ENCODE measurements around the gene MTG1. TPM values are rescaled to one million over a fixed set of nuclear protein-coding genes. Genes with fewer than 3 reads are reported as not detected.

Gene MTG1, protein sequence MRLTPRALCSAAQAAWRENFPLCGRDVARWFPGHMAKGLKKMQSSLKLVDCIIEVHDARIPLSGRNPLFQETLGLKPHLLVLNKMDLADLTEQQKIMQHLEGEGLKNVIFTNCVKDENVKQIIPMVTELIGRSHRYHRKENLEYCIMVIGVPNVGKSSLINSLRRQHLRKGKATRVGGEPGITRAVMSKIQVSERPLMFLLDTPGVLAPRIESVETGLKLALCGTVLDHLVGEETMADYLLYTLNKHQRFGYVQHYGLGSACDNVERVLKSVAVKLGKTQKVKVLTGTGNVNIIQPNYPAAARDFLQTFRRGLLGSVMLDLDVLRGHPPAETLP
- total RNA-seq, result 16.0 and 22.6 TPM in 2 replicates

DNA sequence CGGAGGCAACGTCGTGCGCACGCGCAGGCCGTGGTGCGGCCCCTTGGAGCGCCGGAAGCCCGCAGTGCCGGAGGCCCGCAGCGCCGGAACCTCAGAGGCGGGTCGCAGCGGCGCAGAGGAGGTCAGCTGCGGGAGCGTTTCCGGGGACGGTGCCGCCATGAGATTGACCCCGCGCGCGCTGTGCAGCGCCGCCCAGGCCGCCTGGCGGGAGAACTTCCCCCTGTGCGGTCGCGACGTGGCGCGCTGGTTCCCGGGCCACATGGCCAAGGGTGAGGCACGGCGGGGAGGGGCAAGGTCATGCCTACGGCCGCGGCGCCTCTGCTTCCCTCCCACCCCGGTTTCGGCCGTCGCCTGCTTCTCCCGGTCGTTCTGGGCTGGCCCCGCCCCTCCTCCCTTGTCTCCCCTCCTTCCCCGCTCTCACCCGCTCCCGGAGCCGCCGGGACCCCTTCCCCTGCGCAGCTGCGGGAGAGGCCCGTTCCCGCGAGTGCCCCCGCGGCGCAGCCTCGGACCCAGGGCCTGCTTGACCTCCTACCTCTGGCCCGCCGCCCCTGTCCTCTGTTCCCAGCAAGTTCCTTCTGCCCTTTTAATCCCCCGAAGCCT is at the start of gene MTG1:
Gene MTG1 (plus strand): TSS at position 94 of the 600 bp plus-strand sequence. CDS start 64 bp downstream, at position 158.

DNA sequence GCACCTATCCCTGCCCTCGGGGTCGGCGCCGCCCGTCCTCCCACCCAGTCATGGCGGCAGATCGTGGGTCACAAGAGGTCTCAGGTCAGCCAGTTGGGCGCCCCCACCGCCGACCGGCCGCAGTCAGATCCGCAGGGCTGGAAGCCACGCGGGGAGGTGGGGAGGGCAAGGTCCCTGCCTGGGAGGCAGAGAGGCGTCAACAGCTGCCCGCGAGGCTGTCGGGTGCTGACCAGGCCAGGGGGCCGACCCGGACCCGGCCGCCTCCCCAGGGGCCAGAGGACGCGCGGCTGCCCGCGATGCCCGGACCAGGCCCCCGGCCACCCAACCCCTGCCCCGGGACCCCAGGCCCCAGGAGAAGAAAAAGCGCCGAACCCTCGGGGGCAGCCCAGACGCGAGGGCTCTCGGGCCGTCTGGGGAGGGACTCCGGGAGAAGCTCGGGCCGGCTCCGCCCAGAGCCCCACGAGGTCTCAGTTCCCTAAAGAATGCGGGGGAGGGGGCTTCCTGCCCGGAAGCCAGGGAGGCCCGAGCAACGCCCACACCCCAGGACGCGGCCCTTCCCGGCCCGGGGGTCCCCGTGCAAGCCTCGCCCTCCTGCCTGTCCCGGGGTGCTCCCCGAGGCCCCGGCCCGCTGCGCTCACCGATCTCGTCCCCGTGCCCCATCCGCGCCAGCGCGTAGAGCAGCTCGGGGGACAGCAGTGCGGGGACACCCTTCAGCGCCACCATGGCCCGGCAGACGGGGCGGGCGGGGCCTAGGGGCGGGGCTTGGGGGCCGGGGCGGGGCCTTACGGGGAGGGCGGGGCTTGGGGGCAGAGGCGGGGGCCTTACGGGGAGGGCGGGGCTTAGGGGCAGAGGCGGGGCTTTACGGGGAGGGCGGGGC is 36.4 kb upstream of the MTG1 start, which contains the start of gene FUOM:
Gene FUOM (minus strand): TSS at position 735 of the 877 bp plus-strand sequence. CDS start 12 bp downstream, at position 723.

DNA sequence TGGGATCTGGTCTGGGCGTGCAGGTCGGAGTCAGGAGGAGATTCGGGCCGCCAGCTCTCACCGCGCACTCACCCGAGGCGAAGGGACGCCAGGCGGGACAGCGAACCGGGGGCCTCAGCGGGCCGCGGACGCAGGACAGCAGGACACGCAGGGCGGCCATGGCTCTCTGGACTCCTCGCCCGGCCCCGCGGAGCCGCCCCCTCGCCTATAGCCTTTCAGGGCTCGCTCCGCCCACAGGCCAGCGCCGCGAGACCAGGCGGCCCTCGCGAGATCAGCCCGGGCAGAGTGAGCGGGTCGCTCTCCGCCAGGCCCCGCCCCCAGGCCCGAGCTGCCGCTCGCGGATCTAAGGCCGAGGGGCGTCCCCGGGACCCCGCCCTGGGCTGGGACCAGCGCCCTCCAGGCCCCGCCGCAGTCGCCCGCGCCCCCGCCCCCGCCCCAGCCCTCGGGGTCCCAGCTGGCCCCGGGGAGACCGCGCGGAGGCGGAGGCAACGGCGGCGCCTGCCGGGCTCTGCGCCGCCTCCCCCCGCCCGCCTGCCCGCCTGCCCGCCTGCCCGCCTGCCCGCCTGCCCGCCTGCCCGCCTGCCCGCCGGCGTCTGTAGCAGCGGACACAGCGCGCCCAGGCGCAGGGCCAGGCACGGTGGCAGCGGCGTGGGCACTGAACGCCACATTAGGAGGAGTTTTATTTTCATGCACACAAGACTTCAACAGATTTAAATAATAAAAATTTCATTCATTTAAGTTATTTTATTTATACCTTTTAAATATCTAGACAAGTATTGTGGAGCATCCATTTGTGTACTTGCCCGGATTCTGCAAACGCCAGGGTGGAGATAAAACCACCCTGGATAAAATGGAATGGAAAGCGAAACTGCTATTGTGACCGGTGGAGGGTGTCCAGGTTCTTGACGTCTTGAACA is 20.5 kb upstream of the MTG1 start, which contains the start of gene ECHS1:
Gene ECHS1 (minus strand): TSS at position 181 of the 917 bp plus-strand sequence. CDS start 21 bp downstream, at position 160.

DNA sequence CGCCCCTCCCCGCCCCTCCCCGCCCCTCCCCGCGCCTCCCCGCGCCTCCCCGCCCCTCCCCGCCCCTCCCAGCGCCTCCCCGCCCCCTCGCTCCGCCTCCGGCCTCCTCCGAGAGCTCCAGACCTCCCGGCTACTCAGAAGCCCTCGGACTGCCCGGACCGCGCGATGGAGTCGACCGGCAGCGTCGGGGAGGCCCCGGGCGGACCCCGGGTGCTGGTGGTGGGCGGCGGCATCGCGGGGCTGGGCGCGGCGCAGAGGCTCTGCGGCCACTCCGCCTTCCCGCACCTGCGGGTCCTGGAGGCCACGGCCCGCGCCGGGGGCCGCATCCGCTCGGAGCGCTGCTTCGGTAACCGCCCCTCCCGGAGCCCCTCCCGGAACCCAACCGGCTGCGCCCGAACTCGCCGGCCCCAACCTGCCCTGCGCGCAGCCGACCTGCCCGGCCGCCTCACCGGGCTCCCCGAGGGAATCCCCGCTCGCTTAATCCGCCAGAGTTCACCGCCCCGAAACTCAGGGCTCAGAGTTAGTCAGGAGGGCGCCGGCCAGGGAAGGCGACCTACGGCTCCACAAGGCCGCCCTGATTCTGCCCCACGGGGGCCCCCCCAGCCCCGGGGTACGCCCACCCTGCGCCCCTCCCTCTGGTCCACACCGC is 14.7 kb upstream of the MTG1 start, which contains the start of gene PAOX:
Gene PAOX (plus strand): TSS at position 111 of the 649 bp plus-strand sequence. CDS start 55 bp downstream, at position 166.

DNA sequence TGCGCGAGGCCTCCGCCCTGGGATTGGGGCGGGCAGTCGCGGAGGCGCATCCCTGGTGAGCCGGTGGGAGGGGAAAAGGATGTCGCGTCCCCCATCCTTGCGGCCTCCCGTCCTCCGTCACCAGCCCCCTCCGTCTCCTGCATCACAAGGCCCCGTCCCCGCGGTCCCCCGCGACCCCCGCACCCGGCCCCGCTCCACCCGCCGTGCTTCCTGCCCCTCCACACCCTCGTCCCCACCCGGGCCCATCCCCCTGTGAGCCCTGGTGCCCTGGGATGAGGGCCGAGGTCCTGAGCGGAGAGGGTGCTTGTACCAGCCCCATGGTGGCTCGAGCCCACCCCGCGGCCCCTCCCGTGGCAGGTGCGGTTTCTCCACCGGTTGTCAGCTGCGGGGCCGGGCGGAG is 30.6 kb downstream of the MTG1 start, which contains the start of gene SPRN:
Gene SPRN (minus strand): TSS at position 25 of the 400 bp plus-strand sequence. CDS start 944 bp downstream, outside the sequence.

DNA sequence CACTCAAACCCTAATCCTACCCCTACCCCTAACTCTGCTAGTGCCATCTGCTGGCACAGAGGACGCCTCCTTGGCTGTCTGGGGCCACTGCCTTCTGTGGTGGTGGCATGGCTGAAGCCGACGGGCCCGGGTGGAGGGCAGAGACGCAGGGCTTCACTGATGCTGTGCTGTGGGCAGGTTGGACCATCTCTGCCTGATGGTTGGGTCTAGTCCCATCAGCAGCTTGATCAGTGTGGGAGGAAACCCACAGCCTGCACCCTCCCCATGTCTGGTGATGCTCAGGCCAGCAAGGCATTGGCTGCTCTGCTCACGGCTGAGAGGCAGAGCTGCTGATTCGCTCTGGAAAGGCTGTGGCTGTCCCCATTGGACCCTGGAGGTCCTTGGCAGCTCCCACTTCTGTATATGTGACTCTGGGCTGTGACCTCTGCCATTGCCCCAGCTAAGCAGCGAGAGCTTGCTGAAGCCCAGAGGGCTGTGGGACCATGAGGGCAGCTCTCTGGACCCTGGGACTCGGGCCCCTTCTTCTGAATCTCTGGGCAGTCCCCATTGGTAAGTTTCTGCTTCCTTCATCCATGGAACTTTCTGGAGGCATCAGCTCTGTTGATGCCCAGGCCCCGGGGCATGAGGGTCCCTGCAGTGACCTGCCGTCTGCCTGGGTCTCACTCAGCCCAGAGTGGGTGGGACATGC is 59.7 kb downstream of the MTG1 start, which contains the start of gene SCART1:
Gene SCART1 (plus strand): TSS at position 430 of the 688 bp plus-strand sequence. CDS start 53 bp downstream, at position 483.

Other genes starting within 250 kb of the MTG1 start
- 0.80 TPM in 1 of 2 replicates, not detected in the other for gene KNDC1, start 233.9 kb upstream of the MTG1 start, total RNA-seq
- gene UTF1, start 163.9 kb upstream of the MTG1 start, total RNA-seq, result not detected in 2 replicates
- 0.16 TPM in 1 of 2 replicates, not detected in the other for gene VENTX, start 156.3 kb upstream of the MTG1 start, total RNA-seq
- gene ADAM8, start 117.3 kb upstream of the MTG1 start, total RNA-seq, result 4.5 and 6.0 TPM in 2 replicates
- 41.0 and 52.8 TPM in 2 replicates for gene TUBGCP2, start 85.3 kb upstream of the MTG1 start, total RNA-seq
- 32.7 and 35.8 TPM in 2 replicates for gene ZNF511, start 85.2 kb upstream of the MTG1 start, total RNA-seq
- 14.1 TPM in 1 of 2 replicates, not detected in the other for gene CALY, start 57.3 kb upstream of the MTG1 start, total RNA-seq
- gene PRAP1, start 46.8 kb upstream of the MTG1 start, total RNA-seq, result not detected in 2 replicates
- 24.8 and 58.6 TPM in 2 replicates for gene FUOM, start 36.1 kb upstream of the MTG1 start, total RNA-seq
- 69.6 and 112 TPM in 2 replicates for gene ECHS1, start 20.8 kb upstream of the MTG1 start, total RNA-seq
- gene PAOX, start 14.9 kb upstream of the MTG1 start, total RNA-seq, result 5.4 and 5.6 TPM in 2 replicates
- under 0.01 and 0.08 TPM in 2 replicates for gene SPRN, start 30.5 kb downstream of the MTG1 start, total RNA-seq
- gene SCART1, start 59.8 kb downstream of the MTG1 start, total RNA-seq, result 0.26 and 1.4 TPM in 2 replicates
- under 0.01 and 1.7 TPM in 2 replicates for gene CYP2E1, start 133.2 kb downstream of the MTG1 start, total RNA-seq
- gene SYCE1, start 171.4 kb downstream of the MTG1 start, total RNA-seq, result not detected in 2 replicates
- not detected in 2 replicates for gene FRG2B, start 232.6 kb downstream of the MTG1 start, total RNA-seq